CD4-positive, alpha-beta memory T cell (primary cell): ENCODE data around the gene SPDYE8. TPM values are rescaled to one million over a fixed set of nuclear protein-coding genes. Genes with fewer than 3 reads are reported as not detected.
"Not testable (repeated sequence)": the region's sequence is repeated elsewhere in the genome, so short reads cannot be mapped to it uniquely, and the experiment has no call there.

ENCODE experiments used
- CTCF ChIA-PET: fragments of 350-600 bp; sonication (Branson Sonifier 250); formaldehyde crosslinking; loops from one replicate; lab custom pipeline; 2021; ENCODE audit warnings: inconsistent platforms; ENCODE audit not compliant: partially characterized antibody; lab: Charles Lee
- POLR2A ChIA-PET: fragments of 350-600 bp; sonication (Branson Sonifier 250); formaldehyde crosslinking; loops from one replicate; lab custom pipeline; 2021; ENCODE audit not compliant: partially characterized antibody; lab: Charles Lee
- DNase-seq, 5 donors: peaks; one replicate each; pipeline versions ENCODE4 v3.0.0 to v3.0.0-alpha.2; 2020 to 2022; ENCODE audit warnings: mixed read lengths in 1 of 5
- H3K27ac ChIP-seq: one replicate; pipeline ENCODE4 v1.7.0; 2013; ENCODE audit warnings: low read depth, low read length
- H3K27me3 ChIP-seq: 2 replicates; pipeline ENCODE4 v1.7.0; 2013; ENCODE audit warnings: mild to moderate bottlenecking, low read length, moderate library complexity; ENCODE audit not compliant: insufficient read depth
- H3K36me3 ChIP-seq: 2 replicates; pipeline ENCODE4 v1.7.0; 2013; ENCODE audit warnings: mild to moderate bottlenecking, low read length, moderate library complexity; ENCODE audit not compliant: insufficient read depth
- H3K4me1 ChIP-seq: 2 replicates; pipeline ENCODE4 v1.7.0; 2013; ENCODE audit warnings: mild to moderate bottlenecking, low read length, moderate library complexity; ENCODE audit not compliant: insufficient read depth
- H3K4me3 ChIP-seq, 2 donors: one replicate each; pipeline ENCODE4 v1.7.0; 2013; ENCODE audit warnings: low read length in 2 of 2, mild to moderate bottlenecking in 1 of 2
- H3K9me3 ChIP-seq, 2 donors: one replicate each; pipeline ENCODE4 v1.7.0; 2013; ENCODE audit warnings: low read length in 2 of 2, control low read depth in 1 of 2; ENCODE audit not compliant: control insufficient read depth in 1 of 2
- H3K27ac Mint-ChIP-seq, 7 donors: one replicate each; pipeline ENCODE4 v1.8.0; 2020 to 2021; ENCODE audit warnings: mixed read lengths in 7 of 7, mild to moderate bottlenecking in 6 of 7, inconsistent platforms in 3 of 7, moderate library complexity in 3 of 7
- H3K27me3 Mint-ChIP-seq, 2 donors: one replicate each; pipeline ENCODE4 v1.8.0; 2020 to 2021; ENCODE audit warnings: mixed read lengths in 2 of 2
- H3K36me3 Mint-ChIP-seq, 2 donors: one replicate each; pipeline ENCODE4 v1.8.0; 2020 to 2021; ENCODE audit warnings: mixed read lengths in 2 of 2, inconsistent platforms in 1 of 2, mild to moderate bottlenecking in 1 of 2
- H3K4me1 Mint-ChIP-seq, 4 donors: one replicate each; pipeline ENCODE4 v1.8.0; 2020 to 2021; ENCODE audit warnings: mixed read lengths in 4 of 4, mild to moderate bottlenecking in 1 of 4
- H3K4me3 Mint-ChIP-seq, 8 donors: one replicate each; pipeline ENCODE4 v1.8.0; 2020 to 2021; ENCODE audit warnings: mixed read lengths in 8 of 8, mild to moderate bottlenecking in 7 of 8, moderate library complexity in 6 of 8, inconsistent platforms in 3 of 8
- H3K9me3 Mint-ChIP-seq, 8 donors: one replicate each; pipeline ENCODE4 v1.8.0; 2020 to 2021; ENCODE audit warnings: mixed read lengths in 8 of 8, mild to moderate bottlenecking in 5 of 8, inconsistent platforms in 3 of 8, moderate library complexity in 1 of 8
- intact Hi-C: fragments of 100-400 bp; cut with micrococcal nuclease; formaldehyde crosslinking; loops from one replicate; pipeline ENCODE4 v1.15.1; 2023
- polyA plus RNA-seq, 2 donors: library from polyadenylated mRNA; unstranded; fragments of 300-500 nt; fragmentation: Illumina TruSeq; gene quantifications; one replicate each; pipeline ENCODE4 v1.2.3, GENCODE V29; 2021
- total RNA-seq, 2 experiments: library from RNA; stranded (reverse); gene quantifications; one replicate each; pipeline ENCODE4 v1.2.3, GENCODE V29; 2021

The SPDYE8 gene
- total RNA-seq = not detected
- polyA plus RNA-seq = under 1 TPM in 1 of 2 donors, not detected in 1; 0.10 TPM

- POLR2A ChIA-PET, H3K36me3 ChIP-seq, H3K4me1 Mint-ChIP-seq, H3K4me3 ChIP-seq, H3K27ac ChIP-seq, H3K27me3 Mint-ChIP-seq, H3K4me1 ChIP-seq, intact Hi-C loops, H3K9me3 ChIP-seq, H3K4me3 Mint-ChIP-seq, H3K36me3 Mint-ChIP-seq, DNase-seq, H3K27me3 ChIP-seq, CTCF ChIA-PET, H3K27ac Mint-ChIP-seq, H3K9me3 Mint-ChIP-seq: not testable (repeated sequence)
Observed at GRCh38 chr7:73029666-73030065, at the start of gene SPDYE8. TSS of gene SPDYE8 (minus strand) at chr7:73029766. CDS start at chr7:73027966, 1,800 bp downstream.

DNA sequence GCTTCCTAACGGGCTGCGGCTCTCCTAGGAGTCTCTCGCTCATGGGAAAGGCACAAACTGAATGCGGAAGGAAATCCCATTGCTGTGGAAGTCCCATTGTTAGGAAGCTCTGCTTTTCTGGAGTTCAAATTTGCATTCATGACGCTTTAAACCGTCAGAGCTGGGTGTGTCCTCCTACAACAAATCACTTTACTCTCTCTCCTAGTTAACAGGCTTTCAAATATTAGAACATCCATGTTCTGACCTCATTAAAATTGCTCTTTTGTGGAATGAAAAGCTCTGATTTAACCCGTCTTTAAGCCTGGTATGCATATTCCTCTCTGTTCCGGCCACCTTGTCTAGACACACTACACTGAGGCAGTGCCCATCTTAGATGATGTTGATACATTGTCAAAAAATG is 28.2 kb upstream of the SPDYE8 start, which contains the start of gene SPDYE11:
TSS of gene SPDYE11 (minus strand) at position 101 of the 400 bp plus-strand sequence. CDS start 1,800 bp downstream, outside the sequence.
- H3K4me1 Mint-ChIP-seq, H3K9me3 Mint-ChIP-seq, H3K4me3 Mint-ChIP-seq, H3K27me3 ChIP-seq, H3K9me3 ChIP-seq, POLR2A ChIA-PET, H3K27ac ChIP-seq, H3K4me1 ChIP-seq, H3K36me3 Mint-ChIP-seq, CTCF ChIA-PET, H3K27ac Mint-ChIP-seq, H3K36me3 ChIP-seq, DNase-seq, H3K27me3 Mint-ChIP-seq, intact Hi-C loops, H3K4me3 ChIP-seq: not testable (repeated sequence)

GRCh38 chr7:73006491-73006890 is 23.1 kb downstream of the SPDYE8 start:
- H3K27me3 Mint-ChIP-seq, H3K27me3 ChIP-seq, H3K9me3 ChIP-seq, H3K4me3 Mint-ChIP-seq, H3K27ac ChIP-seq, H3K36me3 ChIP-seq, H3K36me3 Mint-ChIP-seq, CTCF ChIA-PET, POLR2A ChIA-PET, H3K4me1 Mint-ChIP-seq, H3K4me1 ChIP-seq, H3K4me3 ChIP-seq, intact Hi-C loops, H3K27ac Mint-ChIP-seq, H3K9me3 Mint-ChIP-seq: not testable (repeated sequence)
- DNase-seq = peak in 1 of 5 donors; percentile 14

DNA sequence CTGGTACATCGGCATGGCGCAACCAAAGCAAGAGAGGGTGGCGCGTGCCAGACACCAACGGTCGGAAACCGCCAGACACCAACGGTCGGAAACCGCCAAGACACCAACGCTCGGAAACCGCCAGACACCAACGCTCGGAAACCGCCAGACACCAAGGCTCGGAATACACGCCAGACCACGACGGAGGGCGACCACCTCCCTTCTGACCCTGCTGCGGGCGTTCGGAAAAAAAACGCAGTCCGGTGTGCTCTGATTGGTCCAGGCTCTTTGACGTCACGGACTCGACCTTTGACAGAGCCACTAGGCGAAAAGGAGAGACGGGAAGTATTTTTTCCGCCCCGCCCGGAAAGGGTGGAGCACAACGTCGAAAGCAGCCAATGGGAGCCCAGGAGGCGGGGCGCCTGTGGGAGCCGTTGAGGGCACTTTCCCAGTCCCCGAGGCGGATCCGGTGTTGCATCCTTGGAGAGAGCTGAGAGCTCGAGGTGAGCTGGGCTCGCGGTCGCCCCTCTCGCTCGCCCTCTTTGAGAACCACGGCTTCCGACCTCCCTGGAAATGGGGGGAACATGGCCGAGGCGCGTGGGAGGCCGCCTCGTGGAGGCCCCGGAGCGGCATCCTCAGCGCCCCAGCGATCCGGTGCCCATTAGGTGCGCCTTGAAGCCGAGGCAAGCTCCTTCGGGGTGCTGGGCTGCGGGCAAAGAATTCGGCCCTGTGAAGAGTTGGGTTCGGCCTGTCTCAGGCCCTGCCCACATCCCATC is 23.7 kb downstream of the SPDYE8 start:
- POLR2A ChIA-PET, H3K9me3 Mint-ChIP-seq: not testable (repeated sequence)
- peak; percentile 88 to 93 (median 92) for DNase-seq

DNA sequence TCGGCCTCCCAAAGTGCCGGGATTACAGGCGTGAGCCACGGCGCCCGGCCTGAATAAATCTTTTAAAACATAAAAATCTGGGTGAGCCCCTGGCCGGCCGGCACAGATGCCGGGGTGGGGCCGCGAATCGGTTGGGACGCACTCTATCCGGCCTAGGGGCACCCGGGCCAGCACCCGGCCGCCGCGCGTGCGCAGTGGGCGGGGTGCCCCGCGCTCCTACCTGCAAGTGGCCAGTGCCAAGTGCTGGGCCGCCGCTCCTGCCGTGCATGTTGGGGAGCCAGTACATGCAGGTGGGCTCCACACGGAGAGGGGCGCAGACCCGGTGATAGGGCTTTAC is 24.2 kb downstream of the SPDYE8 start:
- H3K4me1 Mint-ChIP-seq, H3K27me3 ChIP-seq, POLR2A ChIA-PET, H3K9me3 ChIP-seq, H3K36me3 ChIP-seq, H3K4me1 ChIP-seq, H3K27me3 Mint-ChIP-seq, H3K36me3 Mint-ChIP-seq, H3K9me3 Mint-ChIP-seq, intact Hi-C loops, CTCF ChIA-PET: not testable (repeated sequence)
- peak overlapping the region; percentile 91 to 99 (median 96) for H3K4me3 Mint-ChIP-seq
- Histone ChIP-seq H3K27ac (peak overlapping the region; percentile 52), H3K4me3 (peak overlapping the region in 1 of 2 donors; percentile 60)
- H3K27ac Mint-ChIP-seq = peak overlapping the region; percentile 97 to 99 (median 99)
- peak in 1 of 5 donors; percentile 66 for DNase-seq

More for the DNA sequence above, 23.7 kb downstream of the SPDYE8 start:
- H3K27me3 ChIP-seq, intact Hi-C loops, H3K4me1 Mint-ChIP-seq, CTCF ChIA-PET, H3K27me3 Mint-ChIP-seq, H3K4me1 ChIP-seq, H3K36me3 ChIP-seq, H3K36me3 Mint-ChIP-seq, H3K9me3 ChIP-seq: not testable (repeated sequence)
- Mint-ChIP-seq H3K27ac (peak overlapping the region; percentile 97 to 99 (median 99)), H3K4me3 (peak overlapping the region; percentile 91 to 99 (median 96))
- Histone ChIP-seq H3K27ac (peak overlapping the region; percentile 52), H3K4me3 (peak overlapping the region; percentile 42 to 60)

- H3K36me3 Mint-ChIP-seq, CTCF ChIA-PET, H3K4me1 ChIP-seq, DNase-seq, H3K27ac ChIP-seq, intact Hi-C loops, POLR2A ChIA-PET, H3K27me3 ChIP-seq, H3K27me3 Mint-ChIP-seq, H3K9me3 ChIP-seq, H3K9me3 Mint-ChIP-seq, H3K4me3 ChIP-seq, H3K4me3 Mint-ChIP-seq, H3K36me3 ChIP-seq, H3K27ac Mint-ChIP-seq, H3K4me1 Mint-ChIP-seq: not testable (repeated sequence)
Observed at GRCh38 chr7:72997887-72998468, 31.6 kb downstream of the SPDYE8 start.

- H3K4me3 ChIP-seq, H3K4me3 Mint-ChIP-seq, H3K27me3 Mint-ChIP-seq, POLR2A ChIA-PET, H3K4me1 Mint-ChIP-seq, H3K27me3 ChIP-seq, intact Hi-C loops, H3K27ac Mint-ChIP-seq, CTCF ChIA-PET, H3K4me1 ChIP-seq, DNase-seq, H3K9me3 ChIP-seq, H3K36me3 ChIP-seq, H3K36me3 Mint-ChIP-seq, H3K27ac ChIP-seq, H3K9me3 Mint-ChIP-seq: not testable (repeated sequence)
Observed at GRCh38 chr7:72997447-72997846, 32.1 kb downstream of the SPDYE8 start.
